ENCODE results near the gene EVC.

EVC gene

GRCh38 chr4:5710961-5711478, at the start of gene EVC:
Gene EVC (plus strand): TSS chr4:5711201. CDS start chr4:5711381, 180 bp downstream.
- DNase-seq = peak; percentile 78

GRCh38 chr4:5661237-5661636, 49.8 kb upstream of the EVC start:
- no peak for DNase-seq

GRCh38 chr4:5662555-5662954, 48.4 kb upstream of the EVC start:
- DNase-seq = no peak

GRCh38 chr4:5664778-5665177, 46.2 kb upstream of the EVC start:
- DNase-seq = no peak

- no peak for DNase-seq
These were observed 44.3 kb upstream of the EVC start for GRCh38 chr4:5666741-5667140.

GRCh38 chr4:5676763-5677162, 34.2 kb upstream of the EVC start:
- no peak for DNase-seq

GRCh38 chr4:5678977-5679376, 32.0 kb upstream of the EVC start:
- DNase-seq = no peak

- no peak for DNase-seq
These were observed 27.4 kb upstream of the EVC start for GRCh38 chr4:5683566-5683965.

GRCh38 chr4:5685296-5685695, 25.7 kb upstream of the EVC start:
- DNase-seq = no peak

- DNase-seq = no peak
These were observed 24.7 kb upstream of the EVC start for GRCh38 chr4:5686338-5686737.

- no peak for DNase-seq
These were observed 21.9 kb upstream of the EVC start for GRCh38 chr4:5689065-5689464.

GRCh38 chr4:5691491-5692132, 19.4 kb upstream of the EVC start:
- DNase-seq = no peak

- no peak for DNase-seq
These were observed 17.1 kb upstream of the EVC start for GRCh38 chr4:5693871-5694270.

- DNase-seq = no peak
These were observed 14.7 kb upstream of the EVC start for GRCh38 chr4:5696341-5696740.

GRCh38 chr4:5700459-5700858, 10.5 kb upstream of the EVC start:
- no peak for DNase-seq

- DNase-seq = no peak
These were observed 9.0 kb upstream of the EVC start for GRCh38 chr4:5701971-5702370.

- no peak for DNase-seq
These were observed 7.2 kb upstream of the EVC start for GRCh38 chr4:5703831-5704230.

GRCh38 chr4:5704276-5704675, 6.7 kb upstream of the EVC start:
- DNase-seq = no peak

GRCh38 chr4:5705647-5706320, 5.2 kb upstream of the EVC start:
- no peak for DNase-seq

- no peak for DNase-seq
These were observed 4.3 kb upstream of the EVC start for GRCh38 chr4:5706486-5707290.

- DNase-seq = no peak
These were observed 3.6 kb upstream of the EVC start for GRCh38 chr4:5707366-5707765.

- no peak for DNase-seq
These were observed 3.1 kb upstream of the EVC start for GRCh38 chr4:5707778-5708448.
